ENCODE results near the gene PTPRT. TPM values are rescaled to one million over a fixed set of nuclear protein-coding genes. Genes with fewer than 3 reads are reported as not detected.

PTPRT gene
- total RNA-seq, 4 donors from 2014 or later, result under 0.01 to 2.1 TPM; not detected in 2

GRCh38 chr20:42581311-42581710 lies 608.4 kb downstream of the PTPRT start:
- no peak overlapping the region for H3K27ac ChIP-seq
- no peaks in the 10 kb centered on the region for H3K9me3 ChIP-seq
- no peaks in the 10 kb centered on the region for H3K27me3 ChIP-seq
- no peak for TF ChIP-seq POLR2A (IDR thresholded peaks at IDR 0.05)
- intact Hi-C loops (cut with DNase I; ENCODE audit: low total_unique reads), result no loop called here
- H3K4me1 ChIP-seq, result no peaks in the 10 kb centered on the region
- H3K4me3 ChIP-seq, result no peak overlapping the region
- no peaks in the 10 kb centered on the region for H3K36me3 ChIP-seq
- DNase-seq, result no peak

- Histone ChIP-seq H3K4me3 (no peak overlapping the region), H3K9me3 (no peaks in the 10 kb centered on the region), H3K4me1 (no peaks in the 10 kb centered on the region), H3K27ac (no peak overlapping the region), H3K36me3 (no peaks in the 10 kb centered on the region), H3K27me3 (no peaks in the 10 kb centered on the region)
- intact Hi-C loops (cut with DNase I; ENCODE audit: low total_unique reads), result no loop called here
- no peak for DNase-seq
- TF ChIP-seq CTCF (IDR thresholded peaks at IDR 0.05), result no peak
- no peak for TF ChIP-seq POLR2A (IDR thresholded peaks at IDR 0.05)
Measured at GRCh38 chr20:42576167-42576566, 613.5 kb downstream of the PTPRT start.

- Histone ChIP-seq H3K9me3 (no peaks in the 10 kb centered on the region), H3K27me3 (no peaks in the 10 kb centered on the region), H3K27ac (no peak overlapping the region), H3K4me3 (no peak overlapping the region), H3K36me3 (no peaks in the 10 kb centered on the region), H3K4me1 (no peaks in the 10 kb centered on the region)
- TF ChIP-seq CTCF (IDR thresholded peaks at IDR 0.05) (no peak), POLR2A (IDR thresholded peaks at IDR 0.05) (no peak)
- intact Hi-C loops (cut with DNase I; ENCODE audit: low total_unique reads), result no loop called here
- DNase-seq, result no peak
Measured at GRCh38 chr20:42572320-42573016, 617.2 kb downstream of the PTPRT start.

- Histone ChIP-seq H3K36me3 (no peaks in the 10 kb centered on the region), H3K9me3 (no peaks in the 10 kb centered on the region), H3K4me1 (no peaks in the 10 kb centered on the region), H3K27ac (no peak overlapping the region), H3K4me3 (no peak overlapping the region), H3K27me3 (no peaks in the 10 kb centered on the region)
- no peak for DNase-seq
- TF ChIP-seq POLR2A (IDR thresholded peaks at IDR 0.05), result no peak
- no peak for TF ChIP-seq CTCF (IDR thresholded peaks at IDR 0.05)
- intact Hi-C loops (cut with DNase I; ENCODE audit: low total_unique reads), result no loop called here
Measured at GRCh38 chr20:42567409-42567808, 622.3 kb downstream of the PTPRT start.

- no peaks in the 10 kb centered on the region for H3K4me1 ChIP-seq
- H3K4me3 ChIP-seq, result no peak overlapping the region
- no peaks in the 10 kb centered on the region for H3K36me3 ChIP-seq
- H3K9me3 ChIP-seq, result no peaks in the 10 kb centered on the region
- no peaks in the 10 kb centered on the region for H3K27me3 ChIP-seq
- DNase-seq, result no peak
- TF ChIP-seq CTCF (IDR thresholded peaks at IDR 0.05) (no peak), POLR2A (IDR thresholded peaks at IDR 0.05) (no peak)
- no peak overlapping the region for H3K27ac ChIP-seq
- intact Hi-C loops (cut with DNase I; ENCODE audit: low total_unique reads), result no loop called here
Measured at GRCh38 chr20:42565235-42565995, 624.3 kb downstream of the PTPRT start.

All from uterus (tissue), 4 donors.